ENCODE results near the gene SETD5. TPM values are rescaled to one million over a fixed set of nuclear protein-coding genes. Genes with fewer than 3 reads are reported as not detected.

The SETD5 gene
- total and polyA plus RNA-seq, 11 donors, result 28.2 to 84.2 (median 47.6) TPM

DNA sequence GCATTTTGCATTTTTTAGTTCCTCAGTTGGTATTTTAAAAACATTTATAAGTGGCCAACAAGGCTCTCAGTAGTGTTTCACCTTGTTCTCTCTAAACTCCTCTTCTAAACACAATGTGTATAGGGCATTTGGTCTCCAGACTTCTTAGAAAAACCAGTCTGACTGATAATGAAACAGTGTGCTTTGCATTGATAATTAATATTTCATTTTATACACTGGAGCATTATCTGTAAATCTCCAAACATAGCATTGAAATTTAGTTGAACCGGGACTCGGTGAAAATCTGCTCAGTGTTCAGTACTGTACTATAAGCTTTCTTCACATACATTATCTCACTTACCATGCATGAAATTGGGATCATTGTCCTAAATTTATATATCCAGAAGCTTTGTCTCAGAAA lies 53.6 kb downstream of the SETD5 start:
- no peak for TF ChIP-seq POLR2A (IDR thresholded peaks at IDR 0.05)
- TF ChIP-seq, protein P1, sequence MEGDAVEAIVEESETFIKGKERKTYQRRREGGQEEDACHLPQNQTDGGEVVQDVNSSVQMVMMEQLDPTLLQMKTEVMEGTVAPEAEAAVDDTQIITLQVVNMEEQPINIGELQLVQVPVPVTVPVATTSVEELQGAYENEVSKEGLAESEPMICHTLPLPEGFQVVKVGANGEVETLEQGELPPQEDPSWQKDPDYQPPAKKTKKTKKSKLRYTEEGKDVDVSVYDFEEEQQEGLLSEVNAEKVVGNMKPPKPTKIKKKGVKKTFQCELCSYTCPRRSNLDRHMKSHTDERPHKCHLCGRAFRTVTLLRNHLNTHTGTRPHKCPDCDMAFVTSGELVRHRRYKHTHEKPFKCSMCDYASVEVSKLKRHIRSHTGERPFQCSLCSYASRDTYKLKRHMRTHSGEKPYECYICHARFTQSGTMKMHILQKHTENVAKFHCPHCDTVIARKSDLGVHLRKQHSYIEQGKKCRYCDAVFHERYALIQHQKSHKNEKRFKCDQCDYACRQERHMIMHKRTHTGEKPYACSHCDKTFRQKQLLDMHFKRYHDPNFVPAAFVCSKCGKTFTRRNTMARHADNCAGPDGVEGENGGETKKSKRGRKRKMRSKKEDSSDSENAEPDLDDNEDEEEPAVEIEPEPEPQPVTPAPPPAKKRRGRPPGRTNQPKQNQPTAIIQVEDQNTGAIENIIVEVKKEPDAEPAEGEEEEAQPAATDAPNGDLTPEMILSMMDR (IDR thresholded peaks at IDR 0.05), result no peak
- Histone ChIP-seq H3K36me3 (peaks cover 2 to 100% (median 94%) of the 10 kb centered on the region in 9 donors), H3K27me3 (no peaks in the 10 kb centered on the region), H3K27ac (no peak overlapping the region), H3K4me1 (peaks cover 0 to 15% (median 0%) of the 10 kb centered on the region in 12 donors), H3K9me3 (no peaks in the 10 kb centered on the region), H3K4me3 (no peak overlapping the region)
- no peak for DNase-seq
- ATAC-seq, result no peak
- WGBS, 4 donors, result 92 to 98% (median 94%) methylated on average over 2 of the region's 2 CpGs
- intact Hi-C loops (cut with DNase I), result loop anchor here in 2 of 10 donors (5.0 kb wide), 2 partner anchors 74 to 79 kb away; no protein-coding TSS in a partner anchor

DNA sequence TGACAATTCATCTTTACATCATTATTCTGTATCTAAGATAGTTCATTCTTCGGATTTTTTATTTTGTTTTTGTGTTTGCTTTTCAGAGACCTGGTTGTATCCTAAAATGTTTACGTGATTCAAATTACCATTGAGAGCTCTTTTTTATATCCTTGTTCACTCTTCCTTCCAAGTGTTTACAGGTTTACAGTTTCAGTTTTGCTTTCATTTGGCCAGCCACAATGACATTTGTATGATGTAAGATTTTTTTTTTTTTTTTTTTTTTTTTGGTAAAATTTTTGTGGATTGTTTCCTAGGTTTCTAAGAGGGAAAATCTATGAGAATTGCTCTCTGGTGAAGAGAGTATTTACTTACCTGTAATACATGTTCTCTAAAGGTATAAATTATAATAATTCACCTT lies 55.0 kb downstream of the SETD5 start:
- H3K4me1 ChIP-seq, result peaks cover 0 to 15% (median 0%) of the 10 kb centered on the region in 12 donors
- no peak for DNase-seq
- no peak for TF ChIP-seq POLR2A (IDR thresholded peaks at IDR 0.05)
- TF ChIP-seq, protein P1 (IDR thresholded peaks at IDR 0.05), result no peak
- H3K27ac ChIP-seq, result peak overlapping the region in 1 of 12 donors; percentile 54
- no peak overlapping the region for H3K4me3 ChIP-seq
- no peak for ATAC-seq
- 66 to 90% (median 81%) methylated on average over 2 of the region's 2 CpGs for WGBS, 4 donors
- H3K9me3 ChIP-seq, result no peaks in the 10 kb centered on the region
- peaks cover 2 to 100% (median 94%) of the 10 kb centered on the region in 9 donors for H3K36me3 ChIP-seq
- H3K27me3 ChIP-seq, result no peaks in the 10 kb centered on the region
- intact Hi-C loops (cut with DNase I), result loop anchor here in 2 of 10 donors (5.0 kb wide), 2 partner anchors 75 to 80 kb away; no protein-coding TSS in a partner anchor

DNA sequence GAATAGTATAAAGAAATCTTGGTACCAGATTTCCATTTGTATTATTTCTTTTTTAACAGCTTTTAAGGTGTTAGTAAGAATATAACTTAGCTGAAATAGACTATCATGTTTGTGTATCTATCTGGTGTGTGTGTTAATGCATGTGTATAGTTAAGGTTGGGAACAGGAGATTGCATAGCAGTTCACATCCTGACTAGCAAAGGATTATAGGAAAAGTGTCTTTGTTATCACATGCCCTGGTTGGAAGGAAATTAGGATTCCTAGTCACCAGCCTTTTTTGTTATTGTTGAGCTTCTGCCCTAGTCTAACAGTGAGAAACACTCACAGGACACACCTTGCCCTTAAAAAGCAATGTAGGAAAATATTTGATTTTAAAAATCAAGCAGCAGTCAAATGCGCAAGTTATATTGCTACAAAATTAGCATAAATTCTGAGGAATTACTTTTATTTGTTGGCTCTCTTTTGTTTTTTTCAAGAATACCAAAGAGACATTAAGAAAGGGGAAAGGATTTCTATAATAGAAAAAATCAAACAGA lies 58.2 kb downstream of the SETD5 start:
- H3K4me3 ChIP-seq, result no peak overlapping the region
- H3K36me3 ChIP-seq, result peaks cover 0 to 100% (median 93%) of the 10 kb centered on the region in 9 donors
- ATAC-seq (no peak), DNase-seq (no peak)
- H3K4me1 ChIP-seq, result peaks cover 0 to 15% (median 0%) of the 10 kb centered on the region in 12 donors
- no peak overlapping the region for H3K27ac ChIP-seq
- TF ChIP-seq, protein P1 (IDR thresholded peaks at IDR 0.05), result no peak
- TF ChIP-seq POLR2A (IDR thresholded peaks at IDR 0.05), result no peak
- intact Hi-C loops (cut with DNase I), result no loop called here
- no peaks in the 10 kb centered on the region for H3K27me3 ChIP-seq
- 94 to 100% (median 97%) methylated on average over 1 of the region's 1 CpG for whole genome bisulfite sequencing, 4 donors
- no peaks in the 10 kb centered on the region for H3K9me3 ChIP-seq

DNA sequence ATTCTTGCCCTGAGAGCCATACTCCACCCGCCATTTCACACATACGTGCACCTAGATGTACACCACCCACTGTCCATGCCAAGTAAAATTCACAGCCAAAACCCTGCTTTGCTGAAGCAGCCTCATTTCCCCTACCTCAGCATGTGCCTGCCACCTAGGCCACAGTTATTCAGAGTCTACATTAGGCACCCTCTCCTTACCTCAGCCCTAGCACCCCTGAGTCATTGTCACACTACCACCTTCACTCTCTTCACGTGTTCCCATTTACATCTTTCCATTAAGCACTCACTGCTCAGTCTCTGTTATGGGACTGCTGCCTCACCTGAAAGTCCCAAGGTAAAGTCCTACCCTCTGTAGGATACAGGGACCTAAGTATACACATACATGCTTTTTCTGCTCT lies 70.0 kb downstream of the SETD5 start:
- TF ChIP-seq, protein P1 (IDR thresholded peaks at IDR 0.05), result no peak
- no peak for TF ChIP-seq POLR2A (IDR thresholded peaks at IDR 0.05)
- WGBS, 4 donors, result 91 to 99% (median 92%) methylated on average over 3 of the region's 3 CpGs
- Histone ChIP-seq H3K9me3 (no peaks in the 10 kb centered on the region), H3K4me1 (no peaks in the 10 kb centered on the region), H3K36me3 (peaks cover 3 to 100% (median 100%) of the 10 kb centered on the region in 9 donors), H3K4me3 (no peak overlapping the region), H3K27ac (no peak overlapping the region), H3K27me3 (no peaks in the 10 kb centered on the region)
- intact Hi-C loops (cut with DNase I), result no loop called here
- no peak for DNase-seq
- no peak for ATAC-seq
